SU-DHL-6 (cell line): Measurements from ENCODE around the gene RNASE13.

Experiments
- EZH2phosphoT487 ChIP-seq: fragments of 200-600 bp; sonication (generic), shearing (Covaris generic); conservative IDR thresholded peaks from 2 replicates; pipeline ENCODE4 v1.6.1; 2018; ENCODE audit warnings: mild to moderate bottlenecking, antibody characterized with exemption, low read length, moderate library complexity, mixed read lengths
- TF ChIP-seq, protein P1 (sequence below): fragments of 200-600 bp; sonication (generic); IDR thresholded peaks from one replicate; pipeline ENCODE4 v1.5.1; 2017; ENCODE audit warnings: antibody characterized with exemption, mild to moderate bottlenecking, low read length, moderate library complexity; ENCODE audit not compliant: insufficient read depth, poor library complexity, severe bottlenecking

DNA sequence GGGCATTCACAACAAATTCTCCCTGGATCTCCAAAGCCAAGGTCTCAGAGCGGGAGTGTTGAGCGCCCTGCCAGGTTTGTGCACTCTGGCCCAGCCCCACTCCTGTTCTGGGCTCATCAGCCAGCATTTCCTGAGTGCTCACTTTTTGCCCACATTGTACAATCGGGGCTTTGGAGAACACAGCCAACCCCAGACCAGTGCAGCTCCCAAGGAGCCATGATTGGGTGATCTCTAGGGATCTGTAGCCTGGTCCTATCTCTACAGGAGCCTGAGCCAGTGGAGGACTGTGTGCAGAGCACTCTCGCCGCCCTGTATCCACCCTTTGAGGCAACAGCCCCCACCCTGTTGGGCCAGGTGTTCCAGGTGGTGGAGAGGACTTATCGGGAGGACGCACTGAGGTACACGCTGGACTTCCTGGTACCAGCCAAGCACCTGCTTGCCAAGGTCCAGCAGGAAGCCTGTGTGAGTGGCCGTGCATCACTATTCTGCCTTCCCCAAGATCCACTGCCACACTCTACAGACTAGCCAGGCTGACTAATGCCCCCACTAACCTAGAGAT is 38.3 kb upstream of the RNASE13 start:
- TF ChIP-seq, protein P1, sequence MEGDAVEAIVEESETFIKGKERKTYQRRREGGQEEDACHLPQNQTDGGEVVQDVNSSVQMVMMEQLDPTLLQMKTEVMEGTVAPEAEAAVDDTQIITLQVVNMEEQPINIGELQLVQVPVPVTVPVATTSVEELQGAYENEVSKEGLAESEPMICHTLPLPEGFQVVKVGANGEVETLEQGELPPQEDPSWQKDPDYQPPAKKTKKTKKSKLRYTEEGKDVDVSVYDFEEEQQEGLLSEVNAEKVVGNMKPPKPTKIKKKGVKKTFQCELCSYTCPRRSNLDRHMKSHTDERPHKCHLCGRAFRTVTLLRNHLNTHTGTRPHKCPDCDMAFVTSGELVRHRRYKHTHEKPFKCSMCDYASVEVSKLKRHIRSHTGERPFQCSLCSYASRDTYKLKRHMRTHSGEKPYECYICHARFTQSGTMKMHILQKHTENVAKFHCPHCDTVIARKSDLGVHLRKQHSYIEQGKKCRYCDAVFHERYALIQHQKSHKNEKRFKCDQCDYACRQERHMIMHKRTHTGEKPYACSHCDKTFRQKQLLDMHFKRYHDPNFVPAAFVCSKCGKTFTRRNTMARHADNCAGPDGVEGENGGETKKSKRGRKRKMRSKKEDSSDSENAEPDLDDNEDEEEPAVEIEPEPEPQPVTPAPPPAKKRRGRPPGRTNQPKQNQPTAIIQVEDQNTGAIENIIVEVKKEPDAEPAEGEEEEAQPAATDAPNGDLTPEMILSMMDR: no peak
- no peak for TF ChIP-seq EZH2phosphoT487
